Testis (tissue), 3 donors: ENCODE data around the gene VWDE. TPM values are rescaled to one million over a fixed set of nuclear protein-coding genes. Genes with fewer than 3 reads are reported as not detected.

ENCODE experiments used
- DNase-seq: peaks from one replicate; pipeline ENCODE4 v3.0.0-alpha.2; 2019
- H3K27ac ChIP-seq, 2 donors: fragments of 200-600 bp; sonication (generic); one replicate each; pipeline ENCODE4 v1.5.1; 2019
- H3K27me3 ChIP-seq: fragments of 200-600 bp; sonication (generic); one replicate; pipeline ENCODE4 v1.5.1; 2019
- H3K36me3 ChIP-seq: fragments of 200-600 bp; sonication (generic); one replicate; pipeline ENCODE4 v1.5.1; 2017; ENCODE audit warnings: low read depth; ENCODE audit errors: missing control alignments
- H3K4me1 ChIP-seq: fragments of 200-600 bp; sonication (generic); one replicate; pipeline ENCODE4 v1.5.1; 2019
- H3K4me3 ChIP-seq, 2 donors: fragments of 200-600 bp; sonication (generic); one replicate each; pipeline ENCODE4 v1.5.1; 2017 to 2019
- H3K9me3 ChIP-seq: fragments of 200-600 bp; sonication (generic); one replicate; pipeline ENCODE4 v1.5.1; 2017
- CTCF ChIP-seq, 3 experiments: fragments of 450-650 bp in 2 of 3; fragments of 200-600 bp in 1 of 3; sonication (generic) in 1 of 3; IDR thresholded peaks; one replicate each; pipeline ENCODE4 v1.5.1; 2016 to 2019; ENCODE audit warnings: antibody characterized with exemption in 3 of 3, mild to moderate bottlenecking in 2 of 3, moderate library complexity in 1 of 3
- POLR2A ChIP-seq: fragments of 450-650 bp; IDR thresholded peaks from one replicate; pipeline ENCODE4 v1.6.1; 2017; ENCODE audit warnings: antibody characterized with exemption, mild to moderate bottlenecking, moderate library complexity
- WGBS, 2 donors: methylation state at CpG; one replicate each; pipeline ENCODE4 v1.1.5; 2018; 5-methylcytosine and 5-hydroxymethylcytosine counted together
- intact Hi-C: fragments of 100-400 bp; cut with DNase I; formaldehyde crosslinking; loops from one replicate; pipeline ENCODE4 v1.15.1; 2023; ENCODE audit warnings: low total_unique reads
- polyA plus RNA-seq: library from polyadenylated mRNA; stranded (reverse); fragments of 350-450 nt; fragmentation: Illumina TruSeq; extraction: RNeasy Lipid Tissue Mini Kit (QIAGEN cat#74804); gene quantifications from one replicate; pipeline ENCODE4 v1.2.3, GENCODE V29; 2014; ENCODE audit warnings: low read depth, low replicate concordance; ENCODE audit not compliant: insufficient read depth
- total RNA-seq, 2 donors: library from RNA; depleted of rRNA; stranded (reverse); fragments of >200 nt; gene quantifications; one replicate each; pipeline ENCODE4 v1.2.3, GENCODE V29; 2016

Gene VWDE
- total and polyA plus RNA-seq, 3 donors from 2014 or later, result 0.45 to 6.6 (median 3.3) TPM

DNA sequence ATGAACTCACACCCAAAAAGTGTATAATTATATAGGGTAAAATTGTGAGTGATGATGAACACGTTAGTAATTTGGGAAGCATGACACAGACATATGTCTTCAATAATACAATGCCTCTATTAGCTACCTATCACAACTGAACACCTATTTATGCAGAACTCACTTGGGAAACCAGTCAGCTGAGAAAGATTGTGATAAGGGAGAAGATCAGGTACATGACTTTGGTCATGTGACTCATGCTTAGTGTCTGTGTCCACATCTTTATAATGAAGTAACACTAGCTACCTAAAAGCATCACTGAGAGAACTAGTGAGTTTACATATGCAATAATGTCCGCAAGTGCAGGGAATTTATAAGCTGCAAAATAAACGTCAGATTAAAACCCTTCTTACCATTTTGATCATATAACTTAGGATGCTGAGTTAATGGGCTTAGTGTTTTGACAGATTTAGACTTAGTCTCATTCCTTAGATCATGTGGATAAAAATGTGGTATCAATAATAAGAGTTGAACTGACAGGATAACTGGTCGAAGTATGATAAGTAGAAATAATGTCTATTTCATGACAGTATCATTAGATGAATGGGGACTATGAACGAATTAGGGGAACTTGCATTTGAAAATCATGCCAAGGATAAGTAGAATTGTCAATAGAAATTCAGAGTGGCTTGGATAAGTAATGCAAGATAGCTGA is 11.6 kb downstream of the VWDE start:
- Histone ChIP-seq H3K4me1 (no peaks in the 10 kb centered on the region), H3K27ac (no peak overlapping the region), H3K27me3 (no peaks in the 10 kb centered on the region), H3K4me3 (no peak overlapping the region), H3K9me3 (no peaks in the 10 kb centered on the region), H3K36me3 (no peaks in the 10 kb centered on the region)
- TF ChIP-seq POLR2A (no peak), CTCF (IDR thresholded peaks at IDR 0.05) (no peak)
- intact Hi-C loops, result no loop called here
- DNase-seq, result no peak
- WGBS, 2 donors, result 68% methylated on average over 5 of the region's 5 CpGs

- Histone ChIP-seq H3K4me1 (no peaks in the 10 kb centered on the region), H3K9me3 (no peaks in the 10 kb centered on the region), H3K27ac (no peak overlapping the region), H3K27me3 (no peaks in the 10 kb centered on the region), H3K36me3 (no peaks in the 10 kb centered on the region), H3K4me3 (no peak overlapping the region)
- TF ChIP-seq POLR2A (no peak), CTCF (IDR thresholded peaks at IDR 0.05) (peak in 2 of 3 experiments; percentile 41 to 60)
- 78 to 95% methylated on average over 1 of the region's 1 CpG for WGBS, 2 donors
- intact Hi-C loops, result no loop called here
- peak; percentile 62 for DNase-seq
These were observed 14.5 kb downstream of the VWDE start for GRCh38 chr7:12389089-12389700.

GRCh38 chr7:12386313-12386740 is 17.3 kb downstream of the VWDE start:
- H3K9me3 ChIP-seq, result no peaks in the 10 kb centered on the region
- H3K27ac ChIP-seq, result no peak overlapping the region
- no peaks in the 10 kb centered on the region for H3K27me3 ChIP-seq
- TF ChIP-seq POLR2A, result no peak
- TF ChIP-seq CTCF (IDR thresholded peaks at IDR 0.05), result no peak
- H3K4me1 ChIP-seq, result no peaks in the 10 kb centered on the region
- no peak overlapping the region for H3K4me3 ChIP-seq
- H3K36me3 ChIP-seq, result no peaks in the 10 kb centered on the region
- no peak for DNase-seq
- 78 to 90% methylated on average over 5 of the region's 5 CpGs for WGBS, 2 donors
- intact Hi-C loops, result no loop called here

- DNase-seq, result no peak
- Histone ChIP-seq H3K27ac (no peak overlapping the region), H3K4me3 (no peak overlapping the region), H3K9me3 (no peaks in the 10 kb centered on the region), H3K4me1 (no peaks in the 10 kb centered on the region), H3K27me3 (no peaks in the 10 kb centered on the region), H3K36me3 (no peaks in the 10 kb centered on the region)
- intact Hi-C loops, result no loop called here
- 31 to 49% methylated on average over 2 of the region's 2 CpGs for WGBS, 2 donors
- TF ChIP-seq CTCF (IDR thresholded peaks at IDR 0.05) (no peak), POLR2A (no peak)
These were observed 18.3 kb downstream of the VWDE start for GRCh38 chr7:12385364-12385786.
